ENCODE results near the gene HEYL.

The HEYL gene

GRCh38 chr1:39663559-39663958, 24.1 kb upstream of the HEYL start:
- no peak for DNase-seq (ENCODE audit: low read depth)

DNA sequence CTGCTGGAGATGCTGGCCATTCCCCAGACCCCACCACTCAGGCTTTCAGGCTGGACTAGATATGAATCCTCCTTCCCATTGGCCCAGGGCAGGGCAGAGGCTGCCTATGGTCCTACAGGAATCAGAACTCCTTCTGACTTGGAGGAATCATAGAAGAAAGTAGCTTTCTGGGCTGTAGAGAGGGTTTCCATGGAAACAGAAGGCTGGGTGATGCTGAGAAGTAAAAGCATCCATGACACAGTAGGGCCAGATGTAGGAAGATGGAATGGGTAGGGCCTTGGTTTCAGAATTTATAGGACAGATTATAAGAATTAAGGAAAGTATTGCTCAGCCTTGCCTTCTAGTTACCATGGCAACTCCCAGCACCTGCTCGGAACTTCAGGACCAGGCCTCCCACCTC, 23.4 kb upstream of the HEYL start:
- no peak for DNase-seq (ENCODE audit: low read depth)

DNA sequence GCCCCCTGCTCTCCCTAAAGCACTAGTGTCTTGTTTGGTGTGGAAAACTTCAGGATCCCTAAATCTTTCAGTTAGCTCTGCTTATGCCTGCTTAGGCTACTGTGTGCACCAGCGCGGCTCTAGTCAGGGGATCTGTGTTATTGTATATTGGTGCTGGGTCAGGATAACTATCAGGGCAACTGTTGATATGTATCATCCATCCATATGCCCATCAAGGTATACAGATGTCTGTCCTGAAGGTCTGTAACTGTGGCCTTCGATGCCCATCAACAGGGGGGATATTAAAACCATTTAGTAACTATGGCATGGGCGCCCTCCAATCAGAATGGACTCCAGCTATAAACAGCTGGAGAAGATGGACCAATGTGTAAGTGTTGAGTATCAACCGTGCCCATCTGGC, 20.1 kb upstream of the HEYL start:
- DNase-seq (ENCODE audit: low read depth): no peak

GRCh38 chr1:39659110-39659509, 19.7 kb upstream of the HEYL start:
- no peak for DNase-seq (ENCODE audit: low read depth)

DNA sequence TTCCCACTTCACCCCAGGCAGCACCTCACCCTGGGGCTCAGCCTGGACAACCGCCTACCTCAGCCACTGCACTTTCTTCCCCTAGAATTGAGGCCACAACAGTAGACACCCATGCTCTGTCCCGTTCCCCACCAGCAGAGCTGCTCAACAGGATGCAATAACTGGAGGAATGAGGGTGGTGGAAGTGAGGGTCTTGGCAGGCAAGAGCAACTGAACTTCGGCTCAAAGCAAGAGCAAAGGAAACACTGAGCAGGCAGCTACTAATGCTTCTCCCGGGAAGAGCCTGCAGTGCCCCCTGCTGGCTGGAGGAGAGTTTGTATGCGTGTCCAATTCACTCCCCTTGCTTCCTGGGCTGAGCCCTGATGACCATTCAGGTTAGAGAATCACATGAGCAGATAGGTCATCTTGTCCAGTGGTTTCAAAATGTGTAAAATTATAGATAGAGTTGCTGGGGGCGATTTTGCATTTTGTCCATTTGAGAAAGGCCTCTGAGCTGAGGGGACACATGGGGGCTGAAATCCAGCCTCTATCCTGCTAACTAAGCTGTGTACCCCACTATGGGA, 18.6 kb upstream of the HEYL start:
- DNase-seq (ENCODE audit: low read depth): peak; percentile 67

- no peak for DNase-seq (ENCODE audit: low read depth)
Measured at GRCh38 chr1:39657402-39657801, 18.0 kb upstream of the HEYL start.

- no peak for DNase-seq (ENCODE audit: low read depth)
Measured at GRCh38 chr1:39656391-39656790, 16.9 kb upstream of the HEYL start.

DNA sequence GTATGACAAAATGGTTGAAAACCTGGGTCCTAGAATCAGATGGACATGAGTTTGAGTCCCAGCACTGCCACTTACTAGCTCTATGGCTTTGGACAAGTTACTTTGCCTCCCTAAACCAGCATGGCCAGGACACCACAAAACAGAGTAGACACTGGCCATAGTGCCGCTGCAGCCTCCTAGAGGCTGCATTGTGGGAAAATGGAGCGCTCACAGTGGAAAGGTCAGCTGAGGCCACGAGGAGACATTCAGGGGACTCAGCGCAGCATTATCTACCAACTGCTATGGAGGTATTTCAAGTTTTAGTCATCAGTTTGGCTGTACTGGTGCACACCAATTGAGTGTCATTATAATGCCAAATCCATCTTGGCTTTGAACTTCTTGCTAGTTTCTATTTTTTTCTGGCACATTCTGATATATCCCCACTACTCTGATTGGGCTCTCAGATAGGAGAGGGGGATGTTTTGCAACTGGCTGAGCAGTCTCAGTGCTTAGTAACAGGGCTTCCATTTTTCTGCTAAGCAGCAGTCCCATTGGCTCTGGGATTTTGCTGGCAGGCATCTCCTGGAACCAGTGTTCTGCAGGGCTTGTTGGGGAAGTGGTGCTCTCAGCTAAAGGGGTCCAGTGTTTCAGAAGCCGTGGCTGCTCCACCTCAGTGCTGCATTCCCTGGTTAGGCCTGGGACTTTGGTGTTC, 16.3 kb upstream of the HEYL start:
- DNase-seq (ENCODE audit: low read depth): no peak

GRCh38 chr1:39654291-39654690, 14.8 kb upstream of the HEYL start:
- no peak for DNase-seq (ENCODE audit: low read depth)

DNA sequence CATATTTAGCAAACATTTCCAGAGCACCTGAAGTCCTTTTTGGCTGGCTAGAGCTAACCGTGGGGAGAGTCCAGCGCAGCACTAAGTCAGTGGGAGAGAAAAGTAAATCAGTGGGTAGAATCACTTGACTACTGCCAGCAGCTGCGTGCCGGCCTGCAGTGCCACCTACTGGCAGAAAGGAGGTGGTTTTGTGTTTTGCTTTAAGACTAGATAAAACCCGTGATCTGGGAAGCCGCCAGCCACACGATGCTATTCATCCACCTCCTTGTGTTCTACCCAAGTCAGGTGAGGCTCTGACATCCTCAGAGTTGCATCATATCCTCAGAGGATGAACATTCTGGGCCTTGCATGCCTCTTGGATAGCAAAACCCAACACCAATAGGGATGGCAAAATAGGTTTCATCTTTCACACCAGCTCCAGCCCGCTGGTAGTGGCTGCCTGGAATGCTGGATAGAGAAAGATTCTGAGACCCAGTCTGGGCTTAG, 14.1 kb upstream of the HEYL start:
- peak; percentile 49 for DNase-seq (ENCODE audit: low read depth)

GRCh38 chr1:39652554-39652953, 13.1 kb upstream of the HEYL start:
- no peak for DNase-seq (ENCODE audit: low read depth)

- no peak for DNase-seq (ENCODE audit: low read depth)
Measured at GRCh38 chr1:39652105-39652504, 12.7 kb upstream of the HEYL start.

GRCh38 chr1:39650431-39650830, 11.0 kb upstream of the HEYL start:
- no peak for DNase-seq (ENCODE audit: low read depth)

DNA sequence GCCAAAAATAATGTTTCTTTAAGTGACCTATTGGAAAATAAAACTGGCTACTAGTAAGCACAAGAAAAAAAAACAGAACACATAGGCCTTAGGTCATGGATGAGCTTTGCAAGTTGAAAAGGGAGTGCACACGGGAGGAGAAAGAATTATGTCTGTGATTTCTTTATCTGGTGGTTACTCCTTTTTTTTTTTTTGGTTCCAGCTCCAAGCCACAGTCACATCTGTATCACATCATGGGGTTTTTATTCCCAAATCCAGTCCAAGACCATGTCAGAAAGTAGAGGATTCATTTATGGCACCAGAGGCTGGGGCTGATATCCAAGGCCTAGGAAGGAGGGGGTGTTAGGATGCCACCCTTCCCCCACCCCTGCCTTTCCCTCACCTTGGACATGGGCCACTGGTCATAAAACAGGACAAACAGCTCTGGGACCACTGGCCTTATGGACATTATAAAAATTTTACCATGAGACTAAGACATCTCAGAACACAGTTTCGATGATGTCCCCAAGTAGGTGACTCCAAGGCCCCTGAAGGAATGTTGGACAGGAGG, 10.3 kb upstream of the HEYL start:
- no peak for DNase-seq (ENCODE audit: low read depth)

DNA sequence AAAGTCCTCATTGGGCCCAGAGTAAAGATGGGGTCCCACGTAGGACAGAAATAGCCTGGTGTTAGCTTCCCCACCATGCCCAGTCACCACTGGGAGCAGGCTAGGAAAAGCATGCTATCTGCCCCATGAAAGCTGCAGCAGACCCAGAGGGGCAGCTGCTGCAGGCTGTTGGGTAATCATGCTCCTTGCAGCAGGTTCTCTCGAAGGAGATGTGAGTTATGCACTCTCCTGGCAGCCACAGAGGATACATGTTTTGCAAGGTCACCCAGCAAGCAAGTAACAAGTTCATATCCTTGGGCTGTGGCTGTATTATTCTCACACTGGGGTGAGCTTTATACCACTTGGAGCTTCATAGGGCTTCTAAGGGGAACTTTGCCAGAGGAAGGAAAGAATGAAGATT, 9.1 kb upstream of the HEYL start:
- DNase-seq (ENCODE audit: low read depth): no peak

- DNase-seq (ENCODE audit: low read depth): no peak
Measured at GRCh38 chr1:39647247-39647646, 7.8 kb upstream of the HEYL start.

- no peak for DNase-seq (ENCODE audit: low read depth)
Measured at GRCh38 chr1:39646232-39647081, 7.0 kb upstream of the HEYL start.

DNA sequence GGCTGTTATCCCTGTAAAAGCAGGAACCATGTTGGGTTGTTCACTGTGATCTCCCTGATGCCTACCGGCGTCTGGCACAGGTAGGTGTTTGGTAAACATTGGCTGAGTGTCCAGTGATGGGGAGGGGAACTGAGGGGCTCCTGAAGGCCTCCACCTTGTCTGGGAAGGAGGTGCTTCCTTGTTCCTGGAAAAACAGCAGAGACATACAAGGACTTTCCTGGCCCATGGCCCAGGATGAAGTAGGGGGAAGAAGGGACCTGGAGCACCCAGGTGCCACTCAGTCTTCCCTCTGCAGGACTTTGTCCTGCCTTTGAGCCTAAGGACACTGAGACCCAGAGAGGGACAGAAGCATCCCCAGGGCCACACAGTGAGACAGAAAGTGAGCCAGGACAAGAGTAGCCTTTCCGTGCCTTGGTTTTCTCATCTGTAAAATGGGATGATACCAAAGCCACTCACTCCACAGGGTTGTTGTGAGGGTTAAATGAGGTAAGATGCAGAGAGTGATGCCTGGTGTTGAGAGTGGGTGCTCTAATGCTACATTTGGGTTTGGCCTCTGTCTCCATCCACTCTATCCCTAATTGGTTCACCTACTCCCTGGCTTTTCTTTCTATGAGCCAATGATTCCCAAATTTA, 6.1 kb upstream of the HEYL start:
- no peak for DNase-seq (ENCODE audit: low read depth)

DNA sequence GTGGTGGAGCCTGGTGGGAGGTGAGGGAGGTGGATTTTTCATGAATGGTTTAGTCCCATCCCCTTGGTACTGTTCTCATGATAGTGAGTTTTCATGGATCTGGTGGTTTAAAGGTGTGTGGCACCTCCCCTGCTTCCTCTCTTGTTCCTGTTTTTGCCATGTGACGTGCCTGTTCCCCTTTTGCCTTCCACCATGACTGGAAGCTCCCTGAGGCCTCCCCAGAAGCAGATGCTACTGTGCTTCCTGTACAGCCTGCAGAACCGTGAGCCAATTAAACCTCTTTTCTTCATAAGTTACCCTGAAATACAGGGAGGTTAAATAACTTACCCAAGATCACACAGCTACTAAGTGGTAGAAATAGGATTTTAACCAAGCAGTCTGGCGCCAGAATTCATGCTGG, 4.3 kb upstream of the HEYL start:
- no peak for DNase-seq (ENCODE audit: low read depth)

DNA sequence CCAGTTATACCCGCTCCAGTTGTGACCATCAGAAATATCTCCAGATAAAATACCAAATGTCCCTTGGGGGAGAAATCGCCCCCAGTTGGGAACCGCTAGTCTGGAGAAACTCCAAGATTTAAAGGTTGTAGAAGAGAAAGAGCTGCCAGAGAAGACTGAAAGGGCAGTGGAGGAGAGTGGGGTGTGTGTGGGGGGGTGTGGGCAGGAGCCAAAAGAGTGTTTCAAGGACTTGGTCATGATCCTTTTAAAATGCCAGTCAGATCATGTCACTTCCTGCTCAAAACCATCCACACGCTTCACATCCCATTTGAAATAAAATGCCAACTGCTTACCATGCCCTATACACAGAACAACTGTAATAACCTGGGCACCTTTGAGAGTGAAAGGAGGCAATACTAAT, 3.4 kb upstream of the HEYL start:
- peak; percentile 83 for DNase-seq (ENCODE audit: low read depth)

- no peak for DNase-seq (ENCODE audit: low read depth)
Measured at GRCh38 chr1:39640861-39641260, 1.4 kb upstream of the HEYL start.

DNA sequence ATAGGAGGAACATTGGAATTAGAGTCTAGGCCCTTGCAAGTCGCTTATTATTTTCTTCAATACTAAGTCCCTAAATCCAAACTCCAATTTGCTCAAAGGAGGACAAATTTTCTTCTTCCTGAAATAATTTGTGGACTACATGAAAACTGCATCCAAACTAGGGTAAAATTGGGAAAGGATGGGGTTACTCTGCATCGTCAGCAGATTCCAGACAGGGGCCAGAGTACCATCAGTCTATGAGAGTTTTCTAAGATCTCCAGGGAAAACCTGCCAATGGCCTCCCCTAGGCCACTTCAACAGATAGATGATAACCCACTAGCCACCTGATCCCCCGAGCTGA, 508 bp downstream of the HEYL start:
- DNase-seq (ENCODE audit: low read depth): no peak

GRCh38 chr1:39637361-39637760, 2.1 kb downstream of the HEYL start:
- no peak for DNase-seq (ENCODE audit: low read depth)

Measured in HS-27A (cell line).